HepG2 (cell line): ENCODE measurements around the gene SYVN1. TPM values are rescaled to one million over a fixed set of nuclear protein-coding genes. Genes with fewer than 3 reads are reported as not detected.
A peak's percentile ranks its signal among the peaks of the same experiment; 100 is the strongest.

Source experiments
- ATAC-seq: fragments of 200-7000 bp; cut with Tn5 transposase; 3 replicates; pipeline ENCODE4 v1.9.1; 2020; ENCODE audit warnings: mild to moderate bottlenecking, moderate library complexity
- BruUV-seq: library from RNA; stranded (reverse); fragments of 400-500 nt; replicated peaks from 2 replicates; lab custom pipeline; 2021; lab: Mats Ljungman, UMichigan
- CTCF ChIA-PET: fragments of 300-600 bp; formaldehyde crosslinking; extraction: SDS; loops from one replicate; lab custom pipeline; 2021; ENCODE audit warnings: low total read pairs, inconsistent platforms, low intra/inter-chr PET ratio; lab: Yijun Ruan, JAX
- POLR2A ChIA-PET: fragments of 350-600 bp; sonication (Branson Sonifier 250); formaldehyde crosslinking; loops from one replicate; lab custom pipeline; 2020; ENCODE audit warnings: antibody characterized with exemption, inconsistent platforms; lab: Yijun Ruan, JAX
- DNase-seq: peaks from one replicate; pipeline ENCODE4 v3.0.0-alpha.2; 2015; ENCODE audit warnings: low spot score
- FAIRE-seq: peaks from 3 replicates; lab custom pipeline; 2011; peaks lifted over from hg19 to GRCh38; lab: Jason Lieb, UNC
- H2AFZ ChIP-seq: one replicate; pipeline ENCODE4 v1.6.1; 2011; ENCODE audit warnings: low read length, inconsistent platforms
- H3K27ac ChIP-seq: fragments of 300-600 bp; 3 replicates; pipeline ENCODE4 v1.8.0; 2011; ENCODE audit warnings: mixed run types, mild to moderate bottlenecking, mixed read lengths, low read length, inconsistent platforms; ENCODE audit not compliant: insufficient read depth; ENCODE audit errors: extremely low read length
- H3K27me3 ChIP-seq, 2 experiments: fragments of 200-600 bp in 1 of 2; 2 replicates in 1 of 2; 3 replicates in 1 of 2; pipeline versions ENCODE4 v1.6.0 to v1.8.0; 2011; ENCODE audit warnings: low read length in 2 of 2, mild to moderate bottlenecking in 2 of 2, moderate library complexity in 2 of 2, inconsistent platforms in 1 of 2; ENCODE audit not compliant: insufficient read depth in 2 of 2, control insufficient read depth in 1 of 2
- H3K36me3 ChIP-seq, 2 experiments: fragments of 200-600 bp in 1 of 2; replicated peaks in 1 of 2; 2 replicates in 1 of 2; 3 replicates in 1 of 2; pipeline versions ENCODE4 v1.5.1 to v1.8.0; 2011; ENCODE audit warnings: low read length in 2 of 2, inconsistent platforms in 1 of 2; ENCODE audit not compliant: insufficient read depth in 2 of 2, control insufficient read depth in 1 of 2
- H3K4me1 ChIP-seq: 2 replicates; pipeline ENCODE4 v1.5.1; 2012; ENCODE audit warnings: low read length, inconsistent platforms; ENCODE audit not compliant: insufficient read depth
- H3K4me2 ChIP-seq: 2 replicates; pipeline ENCODE4 v1.6.0; 2011; ENCODE audit warnings: low read depth, low read length, inconsistent platforms
- H3K4me3 ChIP-seq, 3 experiments: fragments of 200-600 bp in 1 of 3; sonication (generic), shearing (Covaris generic) in 1 of 3; replicated peaks in 1 of 3; 2 replicates each; pipeline ENCODE4 v1.5.1; 2011 to 2016; ENCODE audit warnings: low read length in 3 of 3, inconsistent platforms in 2 of 3, low read depth in 2 of 3, mild to moderate bottlenecking in 2 of 3, control low read depth in 1 of 3, mixed read lengths in 1 of 3; ENCODE audit not compliant: insufficient read depth in 1 of 3
- H3K79me2 ChIP-seq: one replicate; pipeline ENCODE4 v1.6.1; 2011; ENCODE audit warnings: low read length, inconsistent platforms; ENCODE audit not compliant: insufficient read depth
- H3K9ac ChIP-seq: 2 replicates; pipeline ENCODE4 v1.6.0; 2011; ENCODE audit warnings: mild to moderate bottlenecking, low read depth, low read length, inconsistent platforms; ENCODE audit not compliant: insufficient read depth
- H3K9me3 ChIP-seq: 2 replicates; pipeline ENCODE4 v1.5.1; 2012; ENCODE audit warnings: mild to moderate bottlenecking, low read length
- H4K20me1 ChIP-seq: 2 replicates; pipeline ENCODE4 v1.6.0; 2011; ENCODE audit warnings: inconsistent platforms, mild to moderate bottlenecking, low read length, moderate library complexity; ENCODE audit not compliant: insufficient read depth
- ADNP ChIP-seq: sonication (generic); formaldehyde crosslinking; IDR thresholded peaks from 2 replicates; pipeline ENCODE4 v1.4.0; 2020; ENCODE audit warnings: missing genetic modification reagents
- ATM ChIP-seq: fragments of 450-650 bp; IDR thresholded peaks from 2 replicates; pipeline ENCODE4 v1.7.1; 2017; ENCODE audit warnings: mild to moderate bottlenecking, borderline replicate concordance
- CHD4 ChIP-seq: fragments of 200-600 bp; sonication (generic); IDR thresholded peaks from 2 replicates; pipeline ENCODE4 v1.7.0; 2017; ENCODE audit warnings: mild to moderate bottlenecking, low read length, borderline replicate concordance
- DDIT3 ChIP-seq: sonication (generic); formaldehyde crosslinking; IDR thresholded peaks from 2 replicates; pipeline ENCODE4 v1.4.0; 2020; ENCODE audit warnings: mild to moderate bottlenecking, missing genetic modification reagents
- FOXC1 ChIP-seq: sonication (generic); formaldehyde crosslinking; IDR thresholded peaks from 2 replicates; pipeline ENCODE4 v1.8.0; 2022; ENCODE audit warnings: mild to moderate bottlenecking, missing genetic modification reagents, borderline replicate concordance
- MEF2D ChIP-seq: sonication (generic); formaldehyde crosslinking; IDR thresholded peaks from 2 replicates; pipeline ENCODE4 v1.5.1; 2020; ENCODE audit warnings: mild to moderate bottlenecking, missing genetic modification reagents
- POLR2AphosphoS2 ChIP-seq: IDR thresholded peaks from 2 replicates; pipeline ENCODE4 v1.6.1; 2011; ENCODE audit warnings: low read depth, low read length, improper control_type of control experiment
- TOPORS ChIP-seq: sonication (generic); formaldehyde crosslinking; IDR thresholded peaks from 2 replicates; pipeline ENCODE4 v1.8.0; 2023; ENCODE audit warnings: mild to moderate bottlenecking, missing genetic modification reagents
- ZFYVE20 ChIP-seq: sonication (generic); formaldehyde crosslinking; IDR thresholded peaks from 2 replicates; pipeline ENCODE4 v1.8.0; 2023; ENCODE audit warnings: low read depth, mild to moderate bottlenecking, moderate library complexity, missing genetic modification reagents, borderline replicate concordance
- ZNF263 ChIP-seq: sonication (generic); formaldehyde crosslinking; IDR thresholded peaks from 2 replicates; pipeline ENCODE4 v1.4.0; 2020; ENCODE audit warnings: missing genetic modification reagents
- ZNF550 ChIP-seq: sonication (generic); formaldehyde crosslinking; IDR thresholded peaks from 2 replicates; pipeline ENCODE4 v1.4.0; 2020; ENCODE audit warnings: mild to moderate bottlenecking, missing genetic modification reagents, borderline replicate concordance
- ZNF660 ChIP-seq: sonication (generic); formaldehyde crosslinking; IDR thresholded peaks from 2 replicates; pipeline ENCODE4 v1.5.1; 2020; ENCODE audit warnings: mild to moderate bottlenecking, low read depth, missing genetic modification reagents, borderline replicate concordance
- ZNF678 ChIP-seq: sonication (generic); formaldehyde crosslinking; IDR thresholded peaks from 2 replicates; pipeline ENCODE4 v1.4.0; 2020; ENCODE audit warnings: mild to moderate bottlenecking, missing genetic modification reagents
- ZNF879 ChIP-seq: sonication (generic); formaldehyde crosslinking; IDR thresholded peaks from 2 replicates; pipeline ENCODE4 v1.8.1; 2023; ENCODE audit warnings: missing genetic modification reagents
- WGBS: methylation state at CpG from one replicate; pipeline ENCODE4 v1.1.6; 2017; ENCODE audit warnings: low lambda C conversion rate; 5-methylcytosine and 5-hydroxymethylcytosine counted together
- in situ Hi-C: cut with HindIII; loops from 2 replicates; pipeline ENCODE4 v1.10.0; 2017; ENCODE audit warnings: low pct_unique_long_range_greater_than_20kb; ENCODE audit not compliant: extremely low pct_ligation_motif_present
- intact Hi-C: fragments of 100-400 bp; cut with micrococcal nuclease; formaldehyde crosslinking; loops from one replicate; pipeline ENCODE4 v1.10.0; 2022; ENCODE audit not compliant: unreplicated experiment
- polyA plus RNA-seq, 8 experiments: library from polyadenylated mRNA; depleted of rRNA in 3 of 8; stranded (reverse) in 7 of 8; unstranded in 1 of 8; fragments of >200 nt; fragmentation: Illumina TruSeq in 4 of 8; extraction: Trizol in 4 of 8; gene quantifications; 2 replicates each; pipeline versions ENCODE4 v1.2.1 to v1.2.3, GENCODE V29; 2011 to 2016; ENCODE audit warnings: low read depth in 4 of 8, missing spikeins in 1 of 8, mixed read lengths in 1 of 8; ENCODE audit not compliant: insufficient read depth in 1 of 8
- total RNA-seq, 5 experiments: library from RNA; depleted of rRNA; stranded (reverse); fragments of >200 nt; fragmentation: Illumina TruSeq; extraction: Trizol; gene quantifications; 2 replicates each; pipeline ENCODE4 v1.2.3, GENCODE V29; 2016; ENCODE audit warnings: low read depth in 1 of 5
- TF ChIP-seq, protein P1 (sequence below): sonication (generic); formaldehyde crosslinking; IDR thresholded peaks from 2 replicates; pipeline ENCODE4 v1.4.0; 2020; ENCODE audit warnings: mild to moderate bottlenecking, missing genetic modification reagents
- TF ChIP-seq, protein P2 (sequence below): sonication (generic); formaldehyde crosslinking; IDR thresholded peaks from 2 replicates; pipeline ENCODE4 v1.8.0; 2022; ENCODE audit warnings: missing genetic modification reagents, mild to moderate bottlenecking, inconsistent platforms, borderline replicate concordance
- TF ChIP-seq, protein P3 (sequence below): sonication (generic); formaldehyde crosslinking; IDR thresholded peaks from 2 replicates; pipeline ENCODE4 v1.9.0; 2021; ENCODE audit warnings: missing genetic modification reagents, mild to moderate bottlenecking, borderline replicate concordance

Gene SYVN1
- total and polyA plus RNA-seq, 2 of the 13 experiments (the other 11 are each of a cell fraction or from before 2014, with no cell fraction given): 10.3 to 22.5 TPM

DNA sequence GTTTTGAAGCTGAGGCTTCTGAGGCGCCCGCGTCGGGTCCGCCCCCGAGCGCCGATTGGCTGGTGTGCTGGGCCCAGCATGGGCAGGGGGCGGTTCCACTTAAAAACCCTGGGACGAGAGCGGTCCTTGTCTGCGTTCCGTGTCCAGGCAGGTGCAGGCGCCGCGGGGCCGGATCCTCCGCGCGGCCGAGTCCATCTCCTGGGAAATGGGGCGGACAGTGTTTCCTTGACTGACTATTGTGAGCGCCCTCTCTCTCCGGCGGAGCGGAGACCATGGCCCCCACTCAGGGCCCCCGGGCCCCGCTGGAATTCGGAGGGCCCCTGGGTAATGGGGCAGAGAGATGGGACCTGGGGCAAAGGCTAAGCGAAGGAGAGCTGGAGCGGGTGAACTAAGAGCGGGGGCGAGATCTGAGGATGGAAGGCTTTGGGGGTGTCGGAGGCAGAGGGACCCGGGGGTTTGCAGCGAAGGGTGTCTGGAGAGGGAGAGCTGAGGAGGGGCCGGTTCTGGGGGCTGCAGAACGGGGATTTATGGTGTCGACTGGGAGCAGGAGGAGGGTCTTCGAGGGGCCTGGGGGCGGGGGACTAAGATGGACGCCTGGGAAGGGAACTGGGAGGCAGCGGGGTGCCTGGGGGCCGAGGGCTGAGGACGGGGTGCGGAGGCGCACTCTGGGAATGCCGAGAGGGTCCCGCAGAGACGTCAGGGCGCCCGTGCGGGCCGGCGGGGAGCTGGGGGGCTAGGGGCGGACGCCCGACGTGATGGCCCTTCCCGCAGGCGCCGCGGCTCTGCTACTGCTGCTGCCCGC lies 22.4 kb downstream of the SYVN1 start, which contains the start of gene TM7SF2:
Gene TM7SF2 (plus strand): TSS at position 129 of the 802 bp plus-strand sequence. CDS start 144 bp downstream, at position 273.
- Histone ChIP-seq H3K27me3 (no peaks in the 10 kb centered on the region), H3K9ac (peak within 1 kb of the TSS; percentile 84), H3K79me2 (peaks cover 8% of the 10 kb centered on the region), H3K27ac (peak within 1 kb of the TSS; percentile 61), H3K4me1 (peaks cover 37% of the 10 kb centered on the region), H3K4me2 (peak within 1 kb of the TSS; percentile 96), H3K9me3 (no peaks in the 10 kb centered on the region), H3K4me3 (peak within 1 kb of the TSS; percentile 65 to 98 (median 95)), H2AFZ (no peak within 1 kb of the TSS), H3K36me3 (peaks cover 6 to 14% of the 10 kb centered on the region in 2 experiments; a peak in 4 of 5 replicates), H4K20me1 (no peaks in the 10 kb centered on the region)
- peak; percentile 93 for DNase-seq
- ChIA-PET CTCF (interaction anchor here (2.0 kb wide), 1 partner anchor 69 kb away, joined by 9 read pairs; the partner anchor contains the start of gene CAPN1), POLR2A (interaction anchor here (0.6 to 5.0 kb wide), 29 partner anchors 9 to 337 kb away, joined by 3 to 86 read pairs (median 5); partner anchors contain the start of genes ARL2, BATF2, CAPN1 and DPF2)
- ATAC-seq: peak; percentile 79
- BruUV-seq: no TSS peak
- in situ Hi-C loops: loop anchor here (5.0 kb wide), 1 partner anchor 70 kb away; the partner anchor contains the start of gene CAPN1
- FAIRE-seq: no peak
- 1% methylated on average over 26 of the region's 64 CpGs for WGBS
- intact Hi-C loops: loop anchor here (2.0 kb wide), 2 partner anchors 15 to 69 kb away; partner anchors contain the start of genes CAPN1 and VPS51
- TF ChIP-seq, protein P1, sequence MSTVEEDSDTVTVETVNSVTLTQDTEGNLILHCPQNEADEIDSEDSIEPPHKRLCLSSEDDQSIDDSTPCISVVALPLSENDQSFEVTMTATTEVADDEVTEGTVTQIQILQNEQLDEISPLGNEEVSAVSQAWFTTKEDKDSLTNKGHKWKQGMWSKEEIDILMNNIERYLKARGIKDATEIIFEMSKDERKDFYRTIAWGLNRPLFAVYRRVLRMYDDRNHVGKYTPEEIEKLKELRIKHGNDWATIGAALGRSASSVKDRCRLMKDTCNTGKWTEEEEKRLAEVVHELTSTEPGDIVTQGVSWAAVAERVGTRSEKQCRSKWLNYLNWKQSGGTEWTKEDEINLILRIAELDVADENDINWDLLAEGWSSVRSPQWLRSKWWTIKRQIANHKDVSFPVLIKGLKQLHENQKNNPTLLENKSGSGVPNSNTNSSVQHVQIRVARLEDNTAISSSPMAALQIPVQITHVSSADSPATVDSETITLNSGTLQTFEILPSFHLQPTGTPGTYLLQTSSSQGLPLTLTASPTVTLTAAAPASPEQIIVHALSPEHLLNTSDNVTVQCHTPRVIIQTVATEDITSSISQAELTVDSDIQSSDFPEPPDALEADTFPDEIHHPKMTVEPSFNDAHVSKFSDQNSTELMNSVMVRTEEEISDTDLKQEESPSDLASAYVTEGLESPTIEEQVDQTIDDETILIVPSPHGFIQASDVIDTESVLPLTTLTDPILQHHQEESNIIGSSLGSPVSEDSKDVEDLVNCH (CRISPR knock-in tag): no peak
- TF ChIP-seq ATM (no peak), TOPORS (CRISPR knock-in tag) (peak; percentile 62), ZFYVE20 (no peak), POLR2AphosphoS2 (peak; percentile 79; the same call in 1 of the 2 replicates), ZNF550 (no peak), FOXC1 (CRISPR knock-in tag) (no peak), ADNP (CRISPR knock-in tag) (no peak), ZNF263 (CRISPR knock-in tag) (no peak), MEF2D (CRISPR knock-in tag) (peak; percentile 58; the same call in 1 of the 2 replicates), DDIT3 (CRISPR knock-in tag) (no peak), CHD4 (no peak), ZNF660 (no peak), ZNF879 (CRISPR knock-in tag) (no peak), ZNF678 (CRISPR knock-in tag) (peak; percentile 45; the same call in 1 of the 2 replicates)
- TF ChIP-seq, protein P2, sequence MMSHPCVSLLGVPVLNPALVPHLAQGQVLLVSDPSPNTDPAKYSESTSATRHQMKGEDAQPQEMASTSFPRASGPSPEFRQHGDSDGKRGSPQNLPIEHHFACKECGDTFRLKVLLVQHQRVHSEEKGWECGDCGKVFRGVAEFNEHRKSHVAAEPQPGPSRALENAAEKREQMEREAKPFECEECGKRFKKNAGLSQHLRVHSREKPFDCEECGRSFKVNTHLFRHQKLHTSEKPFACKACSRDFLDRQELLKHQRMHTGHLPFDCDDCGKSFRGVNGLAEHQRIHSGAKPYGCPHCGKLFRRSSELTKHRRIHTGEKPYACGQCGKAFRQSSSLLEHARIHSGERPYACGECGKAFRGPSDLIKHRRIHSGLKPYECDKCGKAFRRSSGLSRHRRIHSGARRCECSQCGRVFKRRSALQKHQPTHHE (CRISPR knock-in tag): 0 out of 2 replicates have a peak, but pooled peaks have one; percentile 83
- TF ChIP-seq, protein P3, sequence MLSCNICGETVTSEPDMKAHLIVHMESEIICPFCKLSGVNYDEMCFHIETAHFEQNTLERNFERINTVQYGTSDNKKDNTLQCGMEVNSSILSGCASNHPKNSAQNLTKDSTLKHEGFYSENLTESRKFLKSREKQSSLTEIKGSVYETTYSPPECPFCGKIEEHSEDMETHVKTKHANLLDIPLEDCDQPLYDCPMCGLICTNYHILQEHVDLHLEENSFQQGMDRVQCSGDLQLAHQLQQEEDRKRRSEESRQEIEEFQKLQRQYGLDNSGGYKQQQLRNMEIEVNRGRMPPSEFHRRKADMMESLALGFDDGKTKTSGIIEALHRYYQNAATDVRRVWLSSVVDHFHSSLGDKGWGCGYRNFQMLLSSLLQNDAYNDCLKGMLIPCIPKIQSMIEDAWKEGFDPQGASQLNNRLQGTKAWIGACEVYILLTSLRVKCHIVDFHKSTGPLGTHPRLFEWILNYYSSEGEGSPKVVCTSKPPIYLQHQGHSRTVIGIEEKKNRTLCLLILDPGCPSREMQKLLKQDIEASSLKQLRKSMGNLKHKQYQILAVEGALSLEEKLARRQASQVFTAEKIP: no peak
